Measurements from ENCODE around the gene HES2.

GRCh38 chr1:6443339-6444115 lies 23.8 kb upstream of the HES2 start:
- TF ChIP-seq POLR2AphosphoS5 (IDR thresholded peaks at IDR 0.05; ENCODE audit: insufficient read depth in 1 of 2, low read depth in 1 of 2) (no peak), CTCF (IDR thresholded peaks at IDR 0.05) (no peak)

Measured in vagina (tissue), 2 donors.